Endodermal cell (in vitro differentiated cells): ENCODE results near the gene PNPLA7. TPM values are rescaled to one million over a fixed set of nuclear protein-coding genes. Genes with fewer than 3 reads are reported as not detected.

Experiments used
- DNase-seq: peaks from one replicate; pipeline ENCODE4 v3.0.0-alpha.2; 2017
- H3K27ac ChIP-seq: 2 replicates; pipeline ENCODE4 v1.5.1; 2013; ENCODE audit warnings: mild to moderate bottlenecking, low read depth, low read length, moderate library complexity
- H3K27me3 ChIP-seq: 2 replicates; pipeline ENCODE4 v1.6.1; 2013; ENCODE audit warnings: mild to moderate bottlenecking, low read length, moderate library complexity; ENCODE audit not compliant: insufficient read depth, control insufficient read depth, poor library complexity, severe bottlenecking
- H3K36me3 ChIP-seq: 2 replicates; pipeline ENCODE4 v1.7.0; 2013; ENCODE audit warnings: mild to moderate bottlenecking, low read length, moderate library complexity; ENCODE audit not compliant: control insufficient read depth, insufficient read depth
- H3K4me1 ChIP-seq: one replicate; pipeline ENCODE4 v1.7.0; 2013; ENCODE audit warnings: low read length; ENCODE audit not compliant: control insufficient read depth, insufficient read depth
- H3K4me3 ChIP-seq: 2 replicates; pipeline ENCODE4 v1.5.1; 2013; ENCODE audit warnings: mild to moderate bottlenecking, low read length, moderate library complexity
- H3K9ac ChIP-seq: 2 replicates; pipeline ENCODE4 v1.6.1; 2013; ENCODE audit warnings: mild to moderate bottlenecking, low read length, moderate library complexity; ENCODE audit not compliant: poor library complexity, severe bottlenecking; ENCODE audit errors: extremely low read depth
- H3K9me3 ChIP-seq: 2 replicates; pipeline ENCODE4 v1.6.1; 2013; ENCODE audit warnings: mild to moderate bottlenecking, low read length, moderate library complexity; ENCODE audit not compliant: control insufficient read depth
- H3K27ac Mint-ChIP-seq: 2 replicates; pipeline ENCODE4 v1.8.0; 2020; ENCODE audit warnings: mixed read lengths
- H3K27me3 Mint-ChIP-seq: 2 replicates; pipeline ENCODE4 v1.8.0; 2021; ENCODE audit warnings: mild to moderate bottlenecking, mixed read lengths; ENCODE audit not compliant: insufficient read depth
- H3K36me3 Mint-ChIP-seq: 2 replicates; pipeline ENCODE4 v1.8.0; 2020; ENCODE audit warnings: low read depth, mixed read lengths
- H3K4me1 Mint-ChIP-seq: 2 replicates; pipeline ENCODE4 v1.8.0; 2020; ENCODE audit warnings: mixed read lengths
- H3K4me3 Mint-ChIP-seq: 2 replicates; pipeline ENCODE4 v1.8.0; 2020; ENCODE audit warnings: mild to moderate bottlenecking, moderate library complexity, mixed read lengths
- H3K9me3 Mint-ChIP-seq: 2 replicates; pipeline ENCODE4 v1.8.0; 2020; ENCODE audit warnings: mild to moderate bottlenecking, mixed read lengths
- WGBS, 2 experiments: methylation state at CpG; one replicate each; pipeline versions ENCODE4 v1.1.5 to v1.1.7; 2013; ENCODE audit warnings: missing lambda C conversion rate in 2 of 2, mixed read lengths in 1 of 2; ENCODE audit not compliant: insufficient coverage in 1 of 2, insufficient read length in 1 of 2; 5-methylcytosine and 5-hydroxymethylcytosine counted together
- total RNA-seq, 2 donors: library from RNA; stranded (reverse); fragmentation: NEBNext Ultra II Directional in 1 of 2; extraction: Animal tissue kit (Norgen Biotek cat#: 25700) in 1 of 2; gene quantifications; 2 replicates in 1 of 2; 3 replicates in 1 of 2; pipeline ENCODE4 v1.2.1, GENCODE V29; 2021
- TF ChIP-seq, protein P1 (sequence below): fragments of 200-600 bp; sonication (generic); conservative IDR thresholded peaks from 2 replicates; pipeline ENCODE4 v1.5.0; 2021; ENCODE audit warnings: antibody characterized with exemption, mild to moderate bottlenecking

Gene PNPLA7
- total RNA-seq, 2 donors from 2014 or later: 2.0 to 2.4 TPM

DNA sequence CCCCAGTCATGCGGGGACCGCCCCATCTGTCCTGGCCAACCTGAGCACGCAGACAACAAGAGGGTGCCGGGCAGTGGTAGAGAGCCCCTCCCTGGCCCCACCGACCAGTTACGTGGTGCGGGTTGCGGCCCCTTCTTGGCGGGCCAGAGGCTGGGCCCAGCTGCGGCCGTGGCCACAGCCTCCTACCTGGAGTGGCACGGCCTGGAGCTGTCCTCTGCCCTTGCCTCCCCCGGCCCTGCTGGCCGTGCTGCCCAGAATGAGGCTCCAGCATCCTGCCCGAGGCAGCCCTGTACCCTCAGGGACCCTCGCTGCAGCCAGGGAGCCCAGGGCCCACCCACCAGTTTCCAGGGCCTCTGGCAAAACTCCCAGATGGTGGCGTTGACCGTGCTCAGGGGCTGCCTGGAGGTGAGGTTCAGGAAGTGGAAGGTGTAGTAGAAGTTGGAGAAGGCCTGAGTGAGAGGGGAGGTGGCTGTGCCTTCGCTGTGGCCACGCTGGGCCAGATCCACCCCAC, 114.8 kb downstream of the PNPLA7 start:
- H3K36me3 Mint-ChIP-seq: no peaks in the 10 kb centered on the region
- no peak overlapping the region for H3K4me3 Mint-ChIP-seq
- H3K4me1 Mint-ChIP-seq: no peaks in the 10 kb centered on the region
- TF ChIP-seq, protein P1, sequence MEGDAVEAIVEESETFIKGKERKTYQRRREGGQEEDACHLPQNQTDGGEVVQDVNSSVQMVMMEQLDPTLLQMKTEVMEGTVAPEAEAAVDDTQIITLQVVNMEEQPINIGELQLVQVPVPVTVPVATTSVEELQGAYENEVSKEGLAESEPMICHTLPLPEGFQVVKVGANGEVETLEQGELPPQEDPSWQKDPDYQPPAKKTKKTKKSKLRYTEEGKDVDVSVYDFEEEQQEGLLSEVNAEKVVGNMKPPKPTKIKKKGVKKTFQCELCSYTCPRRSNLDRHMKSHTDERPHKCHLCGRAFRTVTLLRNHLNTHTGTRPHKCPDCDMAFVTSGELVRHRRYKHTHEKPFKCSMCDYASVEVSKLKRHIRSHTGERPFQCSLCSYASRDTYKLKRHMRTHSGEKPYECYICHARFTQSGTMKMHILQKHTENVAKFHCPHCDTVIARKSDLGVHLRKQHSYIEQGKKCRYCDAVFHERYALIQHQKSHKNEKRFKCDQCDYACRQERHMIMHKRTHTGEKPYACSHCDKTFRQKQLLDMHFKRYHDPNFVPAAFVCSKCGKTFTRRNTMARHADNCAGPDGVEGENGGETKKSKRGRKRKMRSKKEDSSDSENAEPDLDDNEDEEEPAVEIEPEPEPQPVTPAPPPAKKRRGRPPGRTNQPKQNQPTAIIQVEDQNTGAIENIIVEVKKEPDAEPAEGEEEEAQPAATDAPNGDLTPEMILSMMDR: no peak
- Histone ChIP-seq H3K9me3 (no peaks in the 10 kb centered on the region), H3K9ac (no peak overlapping the region), H3K27ac (no peak overlapping the region), H3K4me3 (no peak overlapping the region), H3K4me1 (no peaks in the 10 kb centered on the region), H3K36me3 (no peaks in the 10 kb centered on the region), H3K27me3 (no peaks in the 10 kb centered on the region)
- H3K27me3 Mint-ChIP-seq: peaks cover 2% of the 10 kb centered on the region
- no peak for DNase-seq
- WGBS, 2 experiments: 89 to 93% methylated on average over 14 to 20 of the region's 20 CpGs
- H3K9me3 Mint-ChIP-seq: no peaks in the 10 kb centered on the region
- no peak overlapping the region for H3K27ac Mint-ChIP-seq

DNA sequence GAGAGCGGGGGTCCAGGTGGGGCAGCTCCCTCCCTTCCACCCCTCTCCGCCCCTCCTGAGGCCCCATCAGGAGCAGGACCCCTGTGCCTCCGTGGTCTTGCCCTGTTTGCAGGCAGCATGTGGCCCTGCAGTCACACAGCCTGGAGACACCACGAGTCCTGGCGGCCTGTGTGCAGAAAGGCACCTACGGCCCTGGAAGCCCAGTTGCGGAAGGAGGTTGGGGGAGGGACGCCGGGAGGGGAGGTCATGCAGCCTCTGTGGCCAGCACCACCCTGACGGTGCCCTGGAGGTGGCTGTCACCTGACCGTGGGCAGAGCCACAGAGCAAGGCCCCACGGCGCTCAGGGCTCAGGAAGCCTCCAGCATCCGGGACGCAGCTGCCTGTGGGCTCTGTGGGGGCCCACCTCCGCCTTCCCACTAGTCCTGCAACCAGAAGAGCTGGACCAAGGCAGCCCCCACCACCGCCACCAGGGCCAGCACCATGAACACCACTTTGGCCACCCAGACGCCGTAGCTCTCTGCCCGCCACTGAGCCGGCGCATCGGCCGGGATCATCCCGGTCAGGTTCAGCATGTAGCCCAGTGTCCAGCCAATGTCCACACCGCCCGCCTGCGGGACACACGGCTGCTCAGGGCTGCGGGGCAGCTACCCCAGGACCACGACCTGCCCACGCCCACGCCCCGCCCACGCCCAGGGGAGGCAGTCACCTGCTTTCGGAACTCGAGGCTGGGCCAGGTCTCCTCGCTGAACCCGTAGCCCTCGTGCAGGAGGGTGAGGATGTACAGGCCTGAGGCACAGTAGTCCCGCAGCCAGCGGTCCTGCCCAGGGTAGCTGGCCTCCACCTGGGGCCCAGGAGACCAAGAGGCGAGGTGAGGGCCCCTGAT, 115.5 kb downstream of the PNPLA7 start:
- Histone ChIP-seq H3K27ac (no peak overlapping the region), H3K9me3 (no peaks in the 10 kb centered on the region), H3K27me3 (no peaks in the 10 kb centered on the region), H3K4me3 (no peak overlapping the region), H3K9ac (no peak overlapping the region), H3K4me1 (no peaks in the 10 kb centered on the region), H3K36me3 (no peaks in the 10 kb centered on the region)
- H3K36me3 Mint-ChIP-seq: no peaks in the 10 kb centered on the region
- no peaks in the 10 kb centered on the region for H3K9me3 Mint-ChIP-seq
- TF ChIP-seq, protein P1: no peak
- peaks cover 2% of the 10 kb centered on the region for H3K27me3 Mint-ChIP-seq
- no peak overlapping the region for H3K4me3 Mint-ChIP-seq
- no peak overlapping the region for H3K27ac Mint-ChIP-seq
- no peaks in the 10 kb centered on the region for H3K4me1 Mint-ChIP-seq
- no peak for DNase-seq
- 91 to 97% methylated on average over 30 to 43 of the region's 43 CpGs for WGBS, 2 experiments

DNA sequence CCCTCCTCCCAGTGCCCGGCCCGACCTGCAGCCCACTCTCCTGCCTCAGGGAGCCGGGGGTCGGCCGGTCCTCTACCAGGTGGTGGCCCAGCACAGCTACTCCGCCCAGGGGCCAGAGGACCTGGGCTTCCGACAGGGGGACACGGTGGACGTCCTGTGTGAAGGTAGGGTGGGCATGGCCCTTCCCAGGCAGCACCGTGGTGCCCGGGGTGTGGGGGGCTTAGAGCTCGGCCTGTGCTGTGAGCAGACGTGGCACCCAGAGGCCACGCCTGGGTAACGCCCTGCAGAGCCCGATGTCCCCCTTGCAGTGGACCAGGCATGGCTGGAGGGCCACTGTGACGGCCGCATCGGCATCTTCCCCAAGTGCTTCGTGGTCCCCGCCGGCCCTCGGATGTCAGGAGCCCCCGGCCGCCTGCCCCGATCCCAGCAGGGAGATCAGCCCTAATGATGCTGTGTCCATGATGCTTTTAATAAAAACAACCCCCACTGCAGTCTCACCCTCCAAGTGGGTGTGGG, 116.2 kb downstream of the PNPLA7 start:
- H3K4me3 ChIP-seq: no peak overlapping the region
- no peak for DNase-seq
- H3K27me3 ChIP-seq: no peaks in the 10 kb centered on the region
- 93 to 97% methylated on average over 6 to 26 of the region's 26 CpGs for WGBS, 2 experiments
- H3K9me3 ChIP-seq: no peaks in the 10 kb centered on the region
- H3K36me3 ChIP-seq: no peaks in the 10 kb centered on the region
- Mint-ChIP-seq H3K9me3 (no peaks in the 10 kb centered on the region), H3K27ac (no peak overlapping the region), H3K27me3 (no peaks in the 10 kb centered on the region), H3K4me3 (no peak overlapping the region), H3K4me1 (no peaks in the 10 kb centered on the region), H3K36me3 (no peaks in the 10 kb centered on the region)
- no peak overlapping the region for H3K27ac ChIP-seq
- no peaks in the 10 kb centered on the region for H3K4me1 ChIP-seq
- H3K9ac ChIP-seq: no peak overlapping the region
- TF ChIP-seq, protein P1: no peak
